ENCODE results near the gene ZNF133.
"Not testable (repeated sequence)": the region's sequence is repeated elsewhere in the genome, so short reads cannot be mapped to it uniquely, and the experiment has no call there.

Gene ZNF133

GRCh38 chr20:18287915-18288748 is at the start of gene ZNF133:
Gene ZNF133, plus strand, starts transcription at chr20:18288527. Its CDS starts 17,160 bp downstream, at chr20:18305687.
- peak; percentile 90 to 96 (median 92) for DNase-seq

GRCh38 chr20:18240997-18241396 is 47.3 kb upstream of the ZNF133 start:
- DNase-seq = no peak

- no peak for DNase-seq
These were observed 44.5 kb upstream of the ZNF133 start for GRCh38 chr20:18243802-18244201.

GRCh38 chr20:18248545-18248944 is 39.8 kb upstream of the ZNF133 start:
- not testable (repeated sequence) for DNase-seq

GRCh38 chr20:18250217-18250616 is 38.1 kb upstream of the ZNF133 start:
- DNase-seq = no peak

- DNase-seq = no peak
These were observed 35.5 kb upstream of the ZNF133 start for GRCh38 chr20:18252597-18253451.

GRCh38 chr20:18254615-18255014 is 33.7 kb upstream of the ZNF133 start:
- no peak for DNase-seq

- no peak for DNase-seq
These were observed 32.8 kb upstream of the ZNF133 start for GRCh38 chr20:18255526-18255925.

DNA sequence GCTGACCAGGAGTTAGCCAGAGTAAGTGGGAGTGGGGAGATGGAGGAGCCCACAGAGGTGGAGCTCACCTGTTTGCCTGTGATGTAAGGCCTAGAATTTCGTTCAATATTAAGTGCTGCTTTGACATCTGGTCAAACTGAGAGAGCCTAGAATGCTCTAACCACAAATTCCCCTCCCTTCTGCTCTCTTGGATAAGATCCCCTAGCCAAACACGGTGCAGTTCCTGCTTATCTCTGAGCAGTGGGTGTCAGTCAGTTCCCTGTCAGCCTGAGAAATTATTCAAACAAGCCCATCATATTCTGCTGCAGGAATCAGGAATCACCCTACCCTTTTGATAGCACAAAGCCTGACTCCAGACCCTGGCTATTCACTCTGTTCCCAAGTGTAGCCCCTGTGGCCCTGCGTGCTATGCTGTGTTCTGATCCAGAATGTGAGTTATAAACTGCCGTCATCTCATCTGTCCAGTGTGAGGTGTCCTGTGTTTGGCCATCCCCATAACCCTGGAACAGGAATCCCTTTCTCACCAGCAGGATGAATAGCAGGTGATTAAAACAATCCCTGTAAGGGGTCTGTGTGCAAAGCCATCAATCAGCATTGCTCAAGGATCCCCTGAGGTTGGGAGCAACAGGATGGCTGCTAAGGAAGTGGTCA is 31.8 kb upstream of the ZNF133 start:
- DNase-seq = no peak

GRCh38 chr20:18258126-18258860 is 30.0 kb upstream of the ZNF133 start:
- no peak for DNase-seq

DNA sequence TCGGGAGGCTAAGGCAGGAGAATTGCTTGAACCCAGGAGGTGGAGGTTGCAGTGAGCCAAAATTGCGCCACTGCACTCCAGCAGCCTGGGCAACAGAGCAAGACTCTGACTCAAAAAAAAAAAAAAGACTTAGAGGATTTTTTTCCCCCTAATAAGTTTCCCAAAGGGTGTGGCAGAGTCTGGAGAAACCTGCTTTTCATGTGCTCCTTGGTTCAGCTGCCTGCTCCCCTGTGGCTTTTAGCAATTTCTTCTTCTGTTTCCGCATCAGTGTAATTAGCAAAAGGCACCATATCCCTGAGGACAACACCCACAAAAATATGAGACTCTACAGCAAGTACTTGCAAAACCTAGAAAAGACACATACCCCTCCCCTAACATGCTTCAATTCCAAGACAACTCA is 28.6 kb upstream of the ZNF133 start:
- no peak for DNase-seq

GRCh38 chr20:18263723-18264122 is 24.6 kb upstream of the ZNF133 start:
- no peak for DNase-seq

DNA sequence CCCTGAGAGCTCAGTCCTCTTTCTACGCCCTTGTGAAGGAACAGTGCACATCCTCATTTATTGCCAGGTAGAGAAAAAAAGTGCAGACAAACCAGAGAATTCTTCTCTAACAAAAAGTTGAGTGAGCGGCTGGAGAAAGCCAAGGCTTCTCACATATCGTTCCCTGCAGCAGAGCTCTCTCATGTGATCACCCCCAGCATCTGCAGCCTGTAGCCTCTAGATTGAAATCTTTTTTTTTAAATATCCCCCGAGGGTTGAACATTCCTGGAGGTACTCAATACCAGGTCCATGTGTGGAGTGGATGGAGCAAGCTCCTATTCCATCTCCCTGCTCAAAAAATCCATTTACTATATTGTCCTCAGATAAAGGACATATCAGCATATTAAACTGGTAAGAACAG is 22.9 kb upstream of the ZNF133 start:
- DNase-seq = no peak

- DNase-seq = no peak
These were observed 22.0 kb upstream of the ZNF133 start for GRCh38 chr20:18266282-18266681.

DNA sequence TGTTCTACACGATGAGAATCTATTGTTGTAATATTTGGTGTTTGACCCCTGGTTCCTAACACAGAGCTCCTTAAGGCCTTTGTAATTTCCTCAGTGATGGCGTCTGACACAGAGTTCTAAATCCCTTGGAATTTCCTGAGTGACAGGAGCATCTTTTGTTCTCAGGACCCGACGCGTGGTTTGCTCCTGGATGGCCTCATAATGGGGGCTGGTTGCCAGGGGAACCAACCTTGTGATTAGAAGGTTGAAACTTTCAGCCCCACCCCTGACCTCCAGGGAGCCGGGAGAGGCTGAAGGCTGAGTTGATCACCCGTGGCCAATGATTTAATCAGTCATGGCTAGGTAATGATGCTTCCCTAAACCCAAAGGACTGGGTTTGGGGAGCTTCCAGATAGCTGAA is 20.5 kb upstream of the ZNF133 start:
- DNase-seq = no peak

GRCh38 chr20:18271160-18271559 is 17.2 kb upstream of the ZNF133 start:
- DNase-seq = no peak

GRCh38 chr20:18272451-18272850 is 15.9 kb upstream of the ZNF133 start:
- no peak for DNase-seq

GRCh38 chr20:18273738-18274137 is 14.6 kb upstream of the ZNF133 start:
- no peak for DNase-seq

DNA sequence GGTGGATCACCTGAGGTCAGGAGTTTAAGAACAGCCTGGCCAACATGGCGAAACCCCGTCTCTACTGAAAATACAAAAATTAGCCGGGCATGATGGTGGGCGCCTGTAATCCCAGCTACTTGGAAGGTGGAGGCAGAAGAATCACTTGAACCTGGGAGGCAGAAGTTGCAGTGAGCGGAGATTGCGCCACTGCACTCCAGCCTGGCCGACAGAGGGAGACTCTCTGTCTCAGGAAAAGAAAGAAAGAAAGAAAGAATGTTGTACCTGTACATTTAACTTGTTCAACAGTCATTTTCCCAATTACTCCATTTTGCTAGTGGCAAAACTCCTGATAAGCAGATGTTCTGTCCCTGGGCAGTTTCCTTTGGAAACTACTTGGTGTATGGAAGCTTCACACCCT is 12.4 kb upstream of the ZNF133 start:
- DNase-seq = not testable (repeated sequence)

DNA sequence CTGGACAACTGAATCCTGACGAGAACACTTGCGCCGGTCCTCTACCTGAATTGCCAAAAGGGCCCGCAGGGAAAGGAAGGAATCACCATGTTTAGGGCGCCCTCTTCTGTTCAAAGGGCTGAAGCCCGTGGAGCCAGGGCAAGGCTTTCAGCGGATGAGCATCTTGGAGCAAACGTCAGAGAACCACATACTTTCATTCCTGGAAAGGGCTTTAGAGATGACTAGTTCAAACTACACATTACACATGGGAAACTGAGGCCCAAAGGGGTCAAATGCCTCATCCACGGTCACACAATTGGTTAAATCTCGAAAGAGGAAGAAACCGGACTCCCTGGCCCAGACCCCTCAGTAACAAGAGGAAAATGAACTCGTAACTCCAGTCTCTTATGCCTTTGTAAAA is 11.5 kb upstream of the ZNF133 start:
- DNase-seq = peak in 2 of 4 experiments; percentile 5 to 13

- no peak for DNase-seq
These were observed 9.1 kb upstream of the ZNF133 start for GRCh38 chr20:18279242-18279641.

- no peak for DNase-seq
These were observed 3.4 kb upstream of the ZNF133 start for GRCh38 chr20:18284805-18285533.

All from activated naive CD4-positive, alpha-beta T cell (primary cell).